ENCODE measurements around the gene ADCY9. TPM values are rescaled to one million over a fixed set of nuclear protein-coding genes. Genes with fewer than 3 reads are reported as not detected.
A peak's percentile ranks its signal among the peaks of the same experiment; 100 is the strongest.

The ADCY9 gene
- total RNA-seq, 1 experiment from 2014 or later = 13.4 TPM

DNA sequence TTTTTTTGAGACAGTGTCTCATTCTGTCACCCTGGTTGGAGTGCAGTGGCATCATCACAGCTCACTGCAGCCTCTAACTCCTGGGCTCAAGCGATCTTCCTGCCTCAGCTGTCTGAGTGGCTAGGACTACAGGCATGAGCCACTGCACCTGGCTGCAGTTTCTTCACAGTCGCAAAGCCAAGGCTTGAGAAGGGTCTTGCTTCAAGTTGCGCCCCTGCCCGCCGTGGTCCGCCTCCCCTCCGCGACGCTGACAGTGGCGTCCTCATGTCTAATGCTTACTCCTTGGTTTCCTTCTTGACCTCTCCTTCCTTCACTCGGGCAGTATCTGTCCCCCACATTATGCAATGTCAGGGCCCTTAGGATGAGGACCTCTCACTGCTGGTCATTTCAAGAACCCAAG lies 112.7 kb downstream of the ADCY9 start:
- DNase-seq (ENCODE audit: low spot score) = no peak

DNA sequence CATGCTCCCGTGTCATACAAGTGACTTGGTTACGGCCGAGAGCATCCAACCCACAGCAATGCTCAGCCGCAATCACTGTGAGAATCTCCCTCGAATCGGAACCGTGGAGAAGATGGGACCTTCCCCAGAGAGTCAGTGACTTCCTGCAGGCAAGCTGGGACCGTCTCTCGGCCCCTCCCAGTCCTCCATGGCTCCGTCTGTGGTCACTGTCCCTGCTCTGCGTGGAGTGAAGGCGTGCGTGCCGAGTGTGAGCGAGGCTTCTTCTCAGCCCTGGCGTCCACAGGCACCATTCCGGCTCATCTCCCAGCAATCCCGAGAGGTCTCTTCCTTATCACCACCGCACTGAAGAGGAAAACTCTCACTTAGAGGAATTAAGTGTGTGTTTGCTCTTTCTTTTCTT lies 113.1 kb downstream of the ADCY9 start:
- DNase-seq (ENCODE audit: low spot score) = no peak

DNA sequence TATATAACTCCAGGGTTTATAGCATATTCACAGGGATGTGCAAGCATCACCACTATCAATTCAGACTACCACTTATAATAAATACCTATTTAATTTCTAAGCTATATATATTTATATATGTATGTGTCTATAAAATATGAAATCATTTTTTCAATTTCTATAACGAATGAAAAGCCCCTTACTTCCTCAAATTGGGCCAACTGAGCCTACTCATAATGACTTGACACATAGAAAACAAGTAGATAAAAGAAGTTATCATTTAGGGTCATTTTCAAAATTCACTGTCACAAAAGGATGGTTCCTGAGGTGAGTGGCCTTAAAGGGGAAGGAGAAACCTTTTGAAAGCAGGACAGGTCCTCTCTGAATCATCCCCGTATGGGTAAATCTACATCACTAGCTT lies 114.1 kb downstream of the ADCY9 start:
- DNase-seq (ENCODE audit: low spot score) = no peak

DNA sequence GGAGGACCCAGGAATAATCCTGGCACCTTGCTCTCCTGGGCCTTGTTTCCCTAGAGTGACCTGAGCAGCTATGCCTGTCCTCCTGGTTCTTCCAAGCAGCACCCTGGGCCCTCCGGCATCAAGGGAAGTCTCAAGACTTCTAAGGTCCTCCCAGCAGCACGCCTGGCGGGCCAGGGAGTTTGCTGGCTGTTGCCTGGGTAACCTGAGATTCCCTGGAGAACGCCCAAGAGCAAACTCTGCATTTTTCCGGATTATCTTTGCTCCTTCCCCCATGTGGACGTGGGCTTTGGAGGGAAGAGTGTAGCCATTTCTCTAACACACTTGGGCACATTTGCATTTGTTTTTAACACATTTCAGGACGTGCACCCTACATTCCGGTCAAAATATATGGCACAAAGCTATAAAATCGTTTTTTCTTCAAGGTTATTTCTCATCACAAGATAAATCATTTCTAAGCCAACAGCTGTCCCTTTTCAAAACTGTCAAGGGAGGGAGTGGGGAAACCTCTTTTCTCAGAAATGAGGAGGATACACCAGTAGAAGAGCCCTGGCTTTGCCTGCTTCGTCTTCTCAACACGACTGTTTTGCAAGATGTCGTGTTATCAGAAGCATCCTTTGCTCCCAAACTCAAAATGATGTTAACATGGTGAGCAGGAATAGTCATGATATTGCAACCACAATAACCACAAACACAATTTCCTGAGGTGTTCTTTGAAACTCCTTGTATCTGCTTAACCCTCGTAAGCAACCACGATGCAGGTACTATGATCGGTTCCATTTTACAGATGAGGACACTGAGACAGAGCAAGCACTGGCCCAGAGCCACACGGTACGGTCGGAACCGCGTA lies 116.5 kb downstream of the ADCY9 start:
- DNase-seq (ENCODE audit: low spot score) = peak; percentile 65

DNA sequence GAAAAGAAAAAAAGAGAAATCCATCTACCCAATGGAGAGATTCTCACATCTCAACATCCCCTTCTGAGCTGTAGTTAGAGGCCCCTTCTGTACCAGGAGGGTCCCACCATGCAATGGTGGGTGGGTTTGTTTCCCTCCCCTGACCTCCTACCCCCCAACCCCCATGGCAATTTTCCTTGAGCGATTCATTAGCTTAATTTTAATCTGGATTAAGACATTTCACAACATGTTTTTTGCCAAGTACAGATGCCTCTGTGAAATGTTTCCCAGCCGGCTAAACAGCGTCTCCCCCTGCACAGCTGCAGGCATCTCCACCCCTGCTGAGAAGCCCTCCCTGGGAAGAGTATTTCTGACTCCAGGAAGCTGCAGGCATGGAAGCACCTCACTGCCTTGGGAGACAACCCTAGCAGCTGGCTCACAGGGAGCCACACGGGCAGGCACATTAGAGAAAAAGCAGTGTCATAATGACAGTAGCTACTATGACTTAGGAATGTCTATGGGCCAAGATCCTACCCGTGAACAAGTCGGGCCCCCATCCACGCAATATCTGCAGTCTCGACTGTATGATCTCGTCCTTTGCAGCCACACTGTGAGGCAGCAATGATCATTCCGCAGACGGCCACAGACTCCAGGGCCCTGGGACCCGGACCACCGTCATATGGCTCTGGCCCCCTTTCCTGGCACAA lies 117.3 kb downstream of the ADCY9 start:
- peak; percentile 38 for DNase-seq (ENCODE audit: low spot score)

DNA sequence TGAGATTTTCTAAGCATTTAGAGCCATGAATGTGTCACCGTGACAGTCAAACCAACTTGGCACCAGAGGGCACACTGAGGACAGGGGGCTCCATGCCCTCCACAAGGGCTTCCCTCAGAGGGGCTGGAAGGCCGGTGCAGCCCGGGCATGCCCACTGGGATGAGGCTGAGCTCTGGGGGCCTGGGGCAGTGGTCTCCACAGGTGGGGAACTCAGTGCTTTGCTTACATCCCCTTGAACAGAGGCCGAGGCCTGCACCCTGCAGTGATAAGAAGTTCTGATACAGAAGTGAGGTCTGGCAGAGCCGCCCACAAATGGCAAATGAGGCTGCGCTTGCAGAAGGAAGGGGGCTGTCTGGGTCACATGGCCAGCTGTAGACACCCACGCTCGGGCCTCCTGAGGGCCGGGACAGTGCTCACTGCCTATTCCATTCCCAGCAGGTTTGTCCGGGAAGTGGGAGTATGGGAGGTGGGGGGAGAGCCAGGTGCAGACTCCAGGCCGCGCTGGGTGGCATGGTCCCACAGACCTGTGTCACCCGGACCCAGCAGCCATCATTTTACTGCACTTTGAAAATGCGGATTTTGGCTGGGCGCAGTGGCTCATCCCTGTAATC lies 118.9 kb downstream of the ADCY9 start:
- no peak for DNase-seq (ENCODE audit: low spot score)

DNA sequence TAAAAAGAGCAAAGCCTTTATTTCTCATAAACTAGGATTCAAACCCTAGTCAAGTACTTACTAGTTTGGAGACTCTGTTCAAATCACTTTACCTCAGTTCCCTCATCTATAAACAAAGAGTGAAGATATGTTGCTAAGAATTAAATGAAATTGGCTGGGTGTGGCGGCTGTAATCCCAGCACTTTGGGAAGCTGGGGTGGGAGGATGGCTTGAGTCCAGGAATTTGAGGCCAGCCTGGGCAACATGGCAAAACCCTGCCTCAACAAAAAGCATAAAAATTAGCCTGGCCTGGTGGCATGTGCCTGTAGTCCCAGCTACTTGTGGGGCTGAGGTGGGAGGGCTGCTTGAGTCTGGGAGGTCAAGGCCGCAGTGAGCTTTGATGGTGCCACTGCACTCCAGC lies 121.2 kb downstream of the ADCY9 start:
- DNase-seq (ENCODE audit: low spot score) = no peak

DNA sequence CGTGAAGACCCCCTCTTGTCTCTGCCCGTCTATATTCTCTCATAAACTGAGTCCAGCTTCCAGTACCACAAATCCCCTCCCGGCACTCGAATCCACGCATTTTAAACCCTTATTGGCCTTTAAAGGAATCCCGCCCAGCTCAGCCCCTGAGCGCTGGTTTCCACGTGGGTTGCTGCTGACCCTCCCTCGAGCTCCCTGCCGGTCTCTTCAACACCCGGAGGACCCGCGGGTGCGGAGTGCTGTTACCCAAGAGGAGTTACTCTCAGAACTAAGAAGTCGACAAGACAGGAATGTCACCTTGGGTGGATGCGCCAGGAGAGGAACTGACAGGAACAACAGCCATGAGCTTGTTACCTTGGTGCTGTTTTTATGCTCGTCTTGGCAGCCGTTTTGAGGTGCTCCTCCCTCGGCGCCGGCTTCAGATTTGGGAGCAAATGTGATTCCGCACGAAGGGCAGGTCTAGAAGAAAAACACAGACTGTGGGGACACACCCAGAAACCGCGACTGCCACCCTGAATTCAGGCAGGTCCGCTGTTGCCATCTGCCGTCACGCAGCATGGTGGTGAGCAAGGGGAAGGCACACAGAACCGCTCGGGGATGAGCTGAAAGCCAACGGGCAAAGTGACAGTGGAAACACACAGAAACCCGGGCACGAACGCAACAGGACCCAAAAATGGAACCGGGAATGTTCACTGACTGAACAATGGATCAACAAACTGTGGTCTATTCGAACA lies 123.0 kb downstream of the ADCY9 start:
- DNase-seq (ENCODE audit: low spot score) = no peak

DNA sequence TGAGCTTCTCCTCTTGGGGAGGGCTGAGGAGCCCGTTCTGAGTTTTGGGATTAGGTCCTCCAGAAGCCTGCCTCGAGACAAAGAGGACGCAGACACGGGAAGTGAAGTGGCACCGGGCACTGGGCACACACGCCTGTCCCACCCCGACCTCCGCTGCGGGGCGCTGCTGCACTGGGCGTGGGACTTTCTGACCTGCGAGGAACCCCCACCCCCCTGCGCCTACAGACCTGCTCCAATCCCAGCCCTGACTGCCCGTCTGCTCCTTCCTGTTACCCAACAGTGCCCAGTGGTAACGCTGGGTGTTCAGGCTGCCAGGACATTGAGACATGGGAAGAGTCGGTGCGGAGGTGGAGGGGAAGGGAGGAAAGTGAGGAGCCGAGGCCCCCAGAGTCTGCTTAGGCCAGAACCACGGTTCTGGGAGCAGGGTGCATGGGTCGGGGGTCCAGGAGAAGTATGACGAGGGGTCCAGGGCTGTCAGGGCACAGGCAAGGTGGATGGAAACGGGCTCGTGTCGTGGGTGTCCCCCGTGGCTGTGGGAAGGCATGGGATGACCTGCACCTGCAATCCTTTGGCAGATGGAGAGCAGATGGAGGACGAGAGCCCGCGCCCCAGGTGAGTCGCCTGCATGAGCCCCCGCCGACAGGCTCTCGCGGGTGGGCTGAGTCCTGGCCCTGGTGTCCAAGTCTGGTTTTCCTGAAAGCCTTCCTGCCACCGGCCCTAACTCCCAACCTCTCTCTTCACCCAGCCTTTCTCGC lies 123.8 kb downstream of the ADCY9 start:
- no peak for DNase-seq (ENCODE audit: low spot score)

DNA sequence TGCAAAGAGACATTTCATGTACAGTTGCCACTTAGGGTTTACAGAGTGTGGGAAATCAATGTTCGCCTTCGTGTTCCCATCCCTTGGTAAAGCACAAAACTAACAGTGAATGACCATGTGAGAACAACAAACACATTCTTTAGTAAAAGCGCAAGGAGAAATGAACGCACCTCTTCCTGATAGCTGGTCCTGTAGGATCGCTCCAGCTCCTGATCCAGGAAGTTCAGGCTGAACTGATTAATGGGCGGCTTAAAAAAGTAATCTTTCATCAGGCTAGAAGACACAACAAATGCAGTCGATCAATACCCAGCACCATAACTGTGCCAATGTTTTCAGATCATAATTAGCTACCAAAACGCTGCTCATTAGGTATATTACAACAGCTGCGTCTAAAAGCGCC lies 127.4 kb downstream of the ADCY9 start:
- DNase-seq (ENCODE audit: low spot score) = no peak

DNA sequence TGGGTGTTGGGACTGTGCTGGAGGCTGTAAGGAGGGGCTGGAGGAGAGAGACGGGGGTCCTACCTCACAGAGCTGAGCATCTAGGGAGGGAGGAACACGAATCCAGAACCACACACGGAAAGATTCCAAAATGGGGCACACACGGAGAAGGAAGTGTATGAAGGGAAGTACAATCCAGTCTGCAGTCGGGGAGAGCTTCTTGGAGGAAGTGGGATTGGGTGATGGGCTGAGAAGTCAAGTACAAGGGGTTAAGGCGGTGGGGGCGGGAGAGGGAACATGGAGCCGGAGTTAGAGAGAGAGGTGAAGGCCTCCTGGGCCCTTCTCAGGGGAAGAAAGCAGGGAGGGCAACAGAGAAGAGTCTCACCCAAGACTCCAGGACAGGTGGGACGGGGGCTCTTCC lies 128.2 kb downstream of the ADCY9 start:
- no peak for DNase-seq (ENCODE audit: low spot score)

DNA sequence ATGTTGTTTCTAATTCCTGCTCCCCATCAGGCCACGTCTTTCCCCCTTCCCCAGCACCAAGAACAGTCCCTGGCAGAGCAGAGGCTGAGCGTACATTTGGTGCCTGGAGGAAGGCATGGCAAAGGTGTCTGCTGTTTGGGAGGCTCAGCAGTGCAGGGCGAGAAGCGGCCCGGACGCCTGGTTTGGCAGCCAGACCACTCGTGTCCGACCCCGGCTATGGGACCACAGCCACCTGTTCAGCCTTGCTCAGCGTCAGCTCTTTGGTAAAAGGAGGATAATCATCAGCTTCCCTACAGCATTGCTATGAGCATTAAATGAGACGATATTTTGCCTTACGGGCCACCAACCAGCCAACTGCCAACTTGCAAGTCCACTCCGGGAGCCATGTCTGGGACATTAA lies 129.0 kb downstream of the ADCY9 start:
- no peak for DNase-seq (ENCODE audit: low spot score)

DNA sequence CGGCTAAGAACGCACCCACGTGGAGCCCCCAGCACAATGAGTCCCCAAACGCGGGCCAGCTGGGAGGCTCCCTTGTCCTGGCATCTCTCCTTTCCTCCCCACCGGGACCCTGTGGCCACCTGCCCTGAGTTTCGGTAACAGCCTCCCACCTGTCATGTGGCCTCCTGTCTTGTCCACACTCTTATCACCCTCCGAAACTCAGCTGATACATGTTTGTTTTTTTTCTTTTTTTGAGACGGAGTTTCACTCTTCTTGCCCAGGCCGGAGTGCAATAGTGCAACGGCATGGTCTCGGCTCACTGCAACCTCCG lies 130.1 kb downstream of the ADCY9 start:
- no peak for DNase-seq (ENCODE audit: low spot score)

DNA sequence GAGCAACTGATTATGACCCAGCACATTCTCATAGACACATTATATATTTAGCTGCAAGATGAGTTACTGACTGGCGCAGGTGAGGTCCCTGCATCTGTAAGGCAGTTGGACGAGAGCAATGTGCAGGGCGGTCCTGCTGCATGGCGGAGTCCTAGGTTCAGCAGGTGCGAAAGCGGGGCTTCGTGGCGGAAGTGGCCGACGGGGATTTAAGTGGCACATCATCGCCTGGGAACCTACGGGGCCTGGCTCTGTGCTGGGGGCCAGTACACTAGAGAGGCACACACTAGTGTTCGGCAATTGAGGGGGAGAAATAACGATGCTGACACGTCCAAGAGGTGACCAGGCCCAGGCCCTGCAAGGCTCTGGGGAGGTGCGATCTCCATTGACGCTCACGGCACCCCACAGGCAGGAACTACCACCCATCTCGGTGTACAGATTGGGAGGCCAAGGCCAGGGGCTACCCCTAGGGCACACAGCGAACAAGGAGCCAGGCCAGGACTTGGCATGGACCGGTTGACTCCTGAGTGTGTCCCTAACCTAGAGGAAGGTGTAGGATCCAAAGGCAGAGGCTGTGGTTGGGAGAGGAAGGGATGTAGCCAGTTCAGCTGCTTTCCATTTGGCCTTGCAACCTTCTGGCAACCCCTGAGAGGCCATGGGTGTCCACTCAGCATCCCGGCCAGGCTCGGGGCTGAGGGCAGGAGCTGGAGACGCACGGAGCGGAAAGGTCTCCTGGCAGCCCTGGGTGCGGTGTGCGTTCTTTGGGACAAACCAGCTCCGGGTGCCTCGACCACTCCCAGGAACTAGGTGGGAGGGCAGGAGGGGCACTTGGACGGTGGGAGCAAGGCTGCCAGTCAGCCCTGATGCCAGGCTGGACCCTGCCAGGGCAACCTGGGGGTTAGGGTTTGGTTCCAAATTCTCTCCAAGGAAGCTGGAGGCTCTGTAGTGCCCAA lies 131.9 kb downstream of the ADCY9 start:
- no peak for DNase-seq (ENCODE audit: low spot score)

DNA sequence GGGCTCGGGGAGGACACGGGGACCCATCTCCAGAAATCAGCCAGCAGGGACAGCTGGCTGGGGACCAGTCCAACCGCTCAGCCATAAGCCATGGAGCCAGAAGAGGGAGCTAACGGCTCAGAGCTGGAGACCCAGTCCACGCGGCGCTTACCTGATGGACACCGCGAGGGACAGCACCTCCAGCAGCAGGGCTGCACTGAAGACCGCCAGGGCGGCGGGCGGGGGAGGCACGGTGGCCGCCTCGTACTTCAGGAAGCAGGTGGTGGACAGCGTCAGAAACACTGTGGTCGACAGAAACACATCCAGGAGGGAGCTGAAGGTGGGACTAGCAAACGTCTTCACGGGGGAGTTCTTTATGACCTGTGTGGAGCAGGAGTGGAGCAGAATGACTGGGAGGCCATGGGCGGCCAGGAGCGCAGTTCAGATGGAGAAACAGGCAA lies 133.1 kb downstream of the ADCY9 start:
- DNase-seq (ENCODE audit: low spot score) = peak; percentile 47

DNA sequence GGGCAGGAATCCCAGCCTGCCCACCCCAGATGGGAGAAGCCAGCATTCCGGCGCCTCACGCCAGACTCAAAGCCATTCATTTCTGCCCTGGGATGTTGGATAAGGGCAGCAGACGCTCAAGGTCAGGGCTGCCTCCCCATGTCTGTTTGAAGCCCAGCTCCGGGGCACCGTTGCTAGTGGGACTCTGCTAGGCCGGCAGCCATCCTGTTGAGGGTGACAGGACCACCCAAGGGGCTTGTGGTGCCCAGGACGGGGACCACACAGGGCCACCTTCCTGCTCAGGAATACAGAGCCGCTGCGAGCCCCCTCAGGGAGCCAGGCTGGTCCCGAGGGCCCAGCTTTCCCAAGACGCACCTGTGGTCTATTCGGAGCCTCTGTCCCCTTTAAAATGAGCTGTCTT lies 134.0 kb downstream of the ADCY9 start:
- no peak for DNase-seq (ENCODE audit: low spot score)

DNA sequence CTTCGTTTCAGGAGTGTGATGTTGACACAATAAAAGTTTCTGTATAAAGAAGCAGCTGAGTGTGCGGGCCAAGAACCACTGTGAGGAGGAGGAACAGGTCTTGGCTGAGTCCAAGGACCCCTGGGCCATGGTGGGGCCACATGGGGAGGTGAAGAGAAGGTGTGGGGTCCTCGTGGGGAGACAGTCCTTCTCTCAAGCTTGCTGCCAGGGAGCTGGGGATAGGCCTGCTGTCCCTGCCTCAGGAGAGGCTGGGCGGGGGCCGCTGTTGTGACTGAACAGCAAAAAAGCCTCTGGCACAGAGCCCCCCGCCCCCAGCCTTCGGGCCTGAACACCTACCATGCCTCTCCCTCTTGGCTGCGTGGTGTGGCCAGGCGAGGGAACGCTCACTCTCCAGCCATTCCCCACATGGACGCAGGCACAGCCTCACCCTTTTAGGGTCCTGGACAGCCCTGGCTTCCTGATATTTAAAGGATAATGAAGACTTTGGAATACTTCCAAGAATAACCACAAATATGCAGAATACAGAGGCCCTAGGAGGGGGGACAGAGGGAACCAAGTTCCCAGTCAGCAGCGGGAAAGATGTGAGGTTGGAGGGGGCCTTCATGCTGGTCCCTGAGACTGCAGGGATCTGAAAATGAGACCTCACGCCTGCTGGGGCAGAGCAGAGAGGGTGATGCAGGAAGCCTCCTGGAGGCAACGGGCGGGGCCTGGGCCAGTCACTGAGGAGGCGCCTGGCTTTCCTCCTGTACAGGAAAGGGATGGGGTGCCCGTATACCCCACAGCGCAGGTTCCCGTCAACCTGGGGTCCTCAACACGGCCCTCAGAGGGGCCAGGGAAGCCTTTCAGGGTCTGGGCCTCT lies 135.8 kb downstream of the ADCY9 start:
- DNase-seq (ENCODE audit: low spot score) = peak; percentile 75

DNA sequence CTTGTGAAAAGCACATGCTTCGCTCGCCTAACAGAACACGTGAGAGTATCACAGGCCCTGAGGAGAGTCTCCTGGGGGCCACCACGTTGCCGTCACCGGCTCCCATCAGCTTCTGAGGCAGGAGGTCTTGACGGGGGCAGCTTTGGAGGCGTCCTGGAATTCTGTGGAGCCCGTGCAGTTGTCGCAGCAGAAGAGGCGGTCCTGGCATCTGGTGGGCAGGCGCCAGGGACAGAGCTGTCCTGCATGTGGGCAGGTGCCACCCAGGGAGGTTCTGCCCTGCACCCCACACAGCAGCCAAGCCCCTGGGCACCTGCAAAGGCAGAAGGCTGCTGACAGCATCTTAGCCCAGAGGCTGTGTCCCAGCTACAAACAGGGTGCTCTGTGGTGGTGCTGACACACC lies 136.7 kb downstream of the ADCY9 start:
- no peak for DNase-seq (ENCODE audit: low spot score)

DNA sequence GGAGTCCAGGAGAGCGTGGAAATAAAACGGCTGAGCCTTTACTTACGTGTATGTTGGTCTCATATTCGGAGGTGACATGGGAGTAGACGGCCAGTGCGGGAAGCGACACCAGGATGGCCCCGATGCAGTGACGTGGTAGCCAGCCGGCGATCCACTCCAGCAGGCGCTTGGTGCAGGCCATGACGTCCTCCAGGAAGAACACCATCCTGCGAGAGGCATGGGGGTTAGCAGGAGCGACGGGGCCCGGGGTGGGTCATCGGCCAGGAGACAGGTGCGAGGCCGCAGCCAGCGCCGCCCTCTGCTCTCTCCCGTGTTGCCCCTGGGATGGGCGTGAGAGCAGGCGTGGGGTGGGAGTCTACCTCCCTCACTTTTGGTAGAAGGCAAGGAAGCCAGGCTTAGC lies 137.2 kb downstream of the ADCY9 start:
- no peak for DNase-seq (ENCODE audit: low spot score)

DNA sequence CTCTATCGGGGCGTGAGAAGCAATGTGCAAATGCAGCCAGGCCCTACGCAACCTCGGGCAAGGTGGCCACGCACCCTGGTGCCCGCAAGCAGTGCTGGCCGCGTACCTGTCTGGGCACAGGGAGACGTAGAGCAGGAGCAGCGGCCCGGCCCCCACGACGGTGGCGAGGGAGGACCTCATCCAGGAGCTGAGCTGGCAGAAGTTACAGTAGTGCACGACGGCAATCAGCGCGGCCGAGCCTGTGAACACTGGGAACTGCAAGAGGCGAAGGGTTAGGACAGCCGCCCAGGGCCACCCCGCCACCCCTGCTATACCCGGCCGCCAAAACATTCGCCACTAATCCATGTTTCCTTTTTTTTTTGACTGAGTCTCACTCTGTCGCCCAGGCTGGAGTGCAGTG lies 138.9 kb downstream of the ADCY9 start:
- no peak for DNase-seq (ENCODE audit: low spot score)

All from A172 (cell line).